ENCODE results near the gene HSPA12B.

HSPA12B gene

DNA sequence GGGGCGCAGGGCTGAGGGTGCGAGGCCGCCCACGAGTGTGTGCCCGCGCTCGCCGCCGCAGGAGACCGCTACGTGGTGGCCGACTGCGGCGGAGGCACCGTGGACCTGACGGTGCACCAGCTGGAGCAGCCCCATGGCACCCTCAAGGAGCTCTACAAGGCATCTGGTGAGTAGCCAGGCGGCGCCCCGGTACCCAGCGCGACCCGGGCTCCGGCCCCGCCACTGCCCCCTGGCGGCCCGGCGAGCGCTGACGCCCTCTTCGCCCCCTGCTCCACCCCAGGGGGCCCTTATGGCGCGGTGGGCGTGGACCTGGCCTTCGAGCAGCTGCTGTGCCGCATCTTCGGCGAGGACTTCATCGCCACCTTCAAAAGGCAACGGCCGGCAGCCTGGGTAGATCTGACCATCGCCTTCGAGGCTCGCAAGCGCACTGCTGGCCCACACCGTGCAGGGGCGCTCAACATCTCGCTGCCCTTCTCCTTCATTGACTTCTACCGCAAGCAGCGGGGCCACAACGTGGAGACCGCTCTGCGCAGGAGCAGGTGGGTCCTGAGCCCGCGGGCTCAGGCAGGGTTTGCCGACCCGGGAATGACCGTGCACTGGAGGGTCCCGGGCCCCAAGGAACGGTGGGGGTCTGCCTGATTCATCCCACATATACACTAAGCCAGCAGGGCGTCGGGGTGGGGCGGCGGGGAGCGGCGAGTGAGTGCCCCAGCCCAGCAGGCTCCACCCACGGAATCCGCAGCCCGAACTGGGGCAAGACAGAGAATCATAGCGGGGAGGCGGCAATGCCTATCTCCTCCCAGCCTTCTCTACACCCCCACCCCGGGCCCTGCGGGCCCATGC lies 17.4 kb downstream of the HSPA12B start:
- peak; percentile 61 to 90 for DNase-seq

DNA sequence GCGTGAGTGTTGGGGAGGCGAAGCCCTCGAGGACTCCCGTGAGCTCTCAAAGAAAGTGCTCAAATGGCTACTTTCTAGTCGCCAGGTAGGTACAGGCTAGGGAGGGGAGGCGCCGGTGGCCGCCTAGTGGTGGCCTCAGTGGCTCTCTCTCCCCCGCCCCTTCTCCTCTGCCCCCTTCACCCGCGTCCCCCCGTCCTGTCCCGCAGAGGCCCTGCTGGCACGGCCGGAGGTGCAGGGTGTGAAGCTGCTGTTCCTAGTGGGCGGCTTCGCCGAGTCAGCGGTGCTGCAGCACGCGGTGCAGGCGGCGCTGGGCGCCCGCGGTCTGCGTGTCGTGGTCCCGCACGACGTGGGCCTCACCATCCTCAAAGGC lies 18.8 kb downstream of the HSPA12B start:
- no peak for DNase-seq

DNA sequence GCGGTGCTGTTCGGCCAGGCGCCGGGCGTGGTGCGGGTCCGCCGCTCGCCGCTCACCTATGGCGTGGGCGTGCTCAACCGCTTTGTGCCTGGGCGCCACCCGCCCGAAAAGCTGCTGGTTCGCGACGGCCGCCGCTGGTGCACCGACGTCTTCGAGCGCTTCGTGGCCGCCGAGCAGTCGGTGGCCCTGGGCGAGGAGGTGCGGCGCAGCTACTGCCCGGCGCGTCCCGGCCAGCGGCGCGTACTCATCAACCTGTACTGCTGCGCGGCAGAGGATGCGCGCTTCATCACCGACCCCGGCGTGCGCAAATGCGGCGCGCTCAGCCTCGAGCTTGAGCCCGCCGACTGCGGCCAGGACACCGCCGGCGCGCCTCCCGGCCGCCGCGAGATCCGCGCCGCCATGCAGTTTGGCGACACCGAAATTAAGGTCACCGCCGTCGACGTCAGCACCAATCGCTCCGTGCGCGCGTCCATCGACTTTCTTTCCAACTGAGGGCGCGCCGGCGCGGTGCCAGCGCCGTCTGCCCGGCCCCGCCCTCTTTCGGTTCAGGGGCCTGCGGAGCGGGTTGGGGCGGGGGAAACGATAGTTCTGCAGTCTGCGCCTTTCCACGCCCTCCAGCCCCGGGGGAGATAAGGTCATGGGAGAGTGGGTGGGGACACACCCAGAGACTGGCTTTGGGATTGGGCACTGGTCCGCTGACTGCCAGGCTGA lies 19.3 kb downstream of the HSPA12B start:
- DNase-seq = no peak

DNA sequence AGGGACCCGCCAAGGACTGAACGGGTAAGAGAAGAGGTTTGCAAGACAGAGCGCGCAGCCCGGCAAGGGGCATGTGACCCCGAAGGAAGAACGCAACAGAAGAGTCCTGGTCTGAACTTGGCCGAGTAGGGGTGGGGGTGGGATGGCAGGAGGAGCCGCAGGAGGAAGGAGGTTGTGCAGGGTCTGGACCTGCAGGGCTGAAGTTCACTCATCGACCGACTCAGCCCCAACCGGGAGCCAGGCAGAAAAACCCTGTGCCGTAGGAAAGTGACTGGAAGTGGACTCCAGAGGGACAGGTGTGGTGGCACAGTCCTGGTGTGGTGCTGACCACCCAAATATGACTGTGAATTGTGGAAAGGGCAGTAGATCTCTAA lies 19.9 kb downstream of the HSPA12B start:
- no peak for DNase-seq

DNA sequence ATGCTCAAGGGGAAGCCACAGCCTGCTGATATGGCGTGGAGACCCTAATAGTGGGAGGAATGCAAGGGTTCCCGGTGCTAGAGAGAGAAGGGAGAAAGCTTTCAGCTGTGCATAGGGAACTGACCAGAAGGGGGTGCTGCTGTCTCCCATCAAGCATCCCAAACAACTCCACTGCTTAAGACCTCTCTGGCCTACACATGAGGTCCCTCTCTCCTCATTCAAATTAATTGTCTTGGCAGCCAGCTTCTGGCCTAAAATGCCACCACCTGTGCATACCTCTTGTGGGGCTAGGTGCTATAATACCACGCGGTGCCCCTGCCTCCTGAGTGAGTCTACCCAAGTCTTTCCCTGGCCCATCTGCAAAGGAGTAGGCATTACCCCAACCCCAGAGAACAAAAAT lies 20.6 kb downstream of the HSPA12B start:
- peak in 1 of 2 experiments; percentile 55 for DNase-seq

DNA sequence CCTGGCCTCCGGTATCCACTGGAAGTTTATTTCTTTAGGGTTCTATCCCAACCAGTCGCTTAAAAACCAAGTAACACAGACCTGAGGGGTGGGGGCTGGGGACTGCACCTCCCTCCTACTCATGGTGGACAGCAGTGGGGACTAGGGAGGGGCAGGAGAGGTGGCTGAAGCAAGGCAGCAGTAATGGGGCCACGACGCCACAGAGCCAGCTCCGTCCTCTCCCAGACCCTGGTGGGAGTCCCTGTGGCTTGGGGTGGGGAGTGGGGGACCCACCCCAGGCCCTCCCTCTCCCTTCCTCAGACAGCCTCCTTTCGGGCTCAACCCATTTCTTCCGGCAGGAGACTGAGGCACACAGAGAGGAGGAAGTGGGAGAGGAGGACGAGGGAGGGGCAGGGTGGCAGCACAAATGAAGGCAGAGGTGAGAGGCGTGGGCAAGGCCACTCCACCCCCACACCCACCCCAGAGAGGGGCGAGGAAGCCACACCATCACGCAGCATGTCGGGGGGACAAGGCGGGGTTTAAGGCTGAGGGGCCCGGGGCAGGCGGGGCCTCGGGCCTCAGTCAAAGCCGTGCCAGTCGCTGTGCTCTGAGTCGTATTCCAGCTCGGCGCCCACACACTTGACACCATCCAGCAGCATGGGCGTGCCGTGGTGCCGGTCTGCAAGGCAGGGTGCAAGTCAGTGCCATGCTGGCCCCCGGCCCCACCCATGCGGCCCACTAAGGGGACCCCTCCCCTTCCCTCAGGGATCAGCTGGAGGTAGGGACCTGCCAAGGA lies 21.2 kb downstream of the HSPA12B start:
- DNase-seq = no peak

DNA sequence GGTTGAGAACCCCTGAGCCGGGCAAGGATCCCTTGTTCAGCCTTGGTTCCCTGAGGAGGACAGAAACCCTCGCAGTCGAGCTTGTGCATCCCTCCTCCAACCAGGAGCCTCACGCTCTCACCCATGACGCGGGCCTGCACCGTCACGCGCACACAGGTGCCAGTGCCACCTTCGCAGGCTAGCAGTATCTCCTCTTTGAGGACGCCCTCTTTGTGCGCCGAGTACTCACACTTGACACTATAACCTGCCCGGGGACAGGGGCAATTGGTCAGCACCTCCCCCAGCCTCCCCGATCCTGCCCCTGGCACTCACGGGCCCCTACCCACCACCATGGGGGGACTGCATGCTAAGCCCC lies 21.8 kb downstream of the HSPA12B start:
- no peak for DNase-seq

DNA sequence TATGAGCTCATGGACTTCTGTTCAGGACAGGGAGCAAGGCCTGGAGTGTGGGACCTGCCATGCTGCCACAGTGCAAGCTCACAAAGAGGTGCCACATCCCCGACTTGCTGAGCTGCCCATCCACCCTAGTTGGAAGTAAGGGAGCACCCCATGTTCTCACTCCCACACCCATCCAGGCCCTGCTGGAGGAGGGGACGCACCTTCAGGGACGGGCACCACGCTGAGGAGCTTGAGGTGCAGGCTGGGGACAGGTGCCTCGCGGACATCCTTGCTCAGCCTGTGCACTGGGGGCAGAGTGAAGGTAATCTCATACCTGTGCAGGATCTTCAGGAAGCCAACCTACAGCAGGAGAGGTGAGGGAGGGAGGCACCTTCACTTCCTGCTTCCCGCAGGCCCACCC lies 22.8 kb downstream of the HSPA12B start:
- no peak for DNase-seq

DNA sequence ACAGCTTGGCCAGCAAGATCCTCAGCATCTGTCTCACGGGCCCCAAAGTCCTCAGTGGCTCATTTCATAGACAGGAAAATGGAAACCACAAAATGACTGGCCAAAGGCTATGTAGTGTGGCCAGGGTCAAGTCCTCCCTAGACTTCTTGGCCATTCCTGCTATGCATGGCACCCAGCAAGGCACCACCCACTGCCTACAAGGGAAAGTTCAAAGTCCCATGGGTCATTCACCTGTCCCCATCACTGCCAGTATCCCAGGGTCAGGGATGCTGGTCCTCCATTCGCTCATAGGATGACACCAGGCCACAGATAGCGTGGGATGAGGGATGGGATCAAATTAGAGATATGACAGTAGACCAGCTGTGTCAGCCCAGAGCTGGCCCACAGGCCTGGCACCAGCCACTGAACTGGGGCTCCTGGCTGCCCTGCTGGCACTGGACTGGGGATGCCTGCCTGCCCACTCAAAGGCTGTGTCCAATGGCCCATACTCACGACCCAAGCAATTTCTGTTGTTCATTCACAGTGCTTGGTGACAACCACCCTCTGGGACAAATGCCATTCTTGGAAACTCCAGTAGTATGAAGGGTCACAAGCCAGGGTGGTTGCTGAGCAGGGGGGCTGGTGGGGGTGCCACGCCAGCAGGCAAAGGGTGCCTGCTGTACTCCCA lies 23.5 kb downstream of the HSPA12B start:
- DNase-seq = no peak

DNA sequence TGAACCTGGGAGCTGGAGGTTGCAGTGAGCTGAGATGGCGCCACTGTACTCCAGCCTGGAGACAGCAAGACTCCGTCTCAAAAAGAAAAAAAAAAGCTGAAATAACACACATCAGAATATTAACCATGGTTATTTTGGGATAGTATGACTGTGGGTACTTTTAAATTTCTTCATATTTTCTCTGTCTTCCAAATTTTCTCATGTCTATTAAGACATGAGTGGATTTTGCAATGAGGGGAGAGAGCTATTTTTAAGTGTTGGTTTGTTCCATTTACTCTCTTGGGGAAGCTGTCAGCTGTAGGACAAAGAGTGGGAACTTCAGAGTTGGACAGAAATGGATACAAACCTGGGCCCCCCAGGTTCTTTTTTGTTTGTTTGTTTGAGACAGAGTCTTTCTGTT lies 24.8 kb downstream of the HSPA12B start:
- DNase-seq = no peak

DNA sequence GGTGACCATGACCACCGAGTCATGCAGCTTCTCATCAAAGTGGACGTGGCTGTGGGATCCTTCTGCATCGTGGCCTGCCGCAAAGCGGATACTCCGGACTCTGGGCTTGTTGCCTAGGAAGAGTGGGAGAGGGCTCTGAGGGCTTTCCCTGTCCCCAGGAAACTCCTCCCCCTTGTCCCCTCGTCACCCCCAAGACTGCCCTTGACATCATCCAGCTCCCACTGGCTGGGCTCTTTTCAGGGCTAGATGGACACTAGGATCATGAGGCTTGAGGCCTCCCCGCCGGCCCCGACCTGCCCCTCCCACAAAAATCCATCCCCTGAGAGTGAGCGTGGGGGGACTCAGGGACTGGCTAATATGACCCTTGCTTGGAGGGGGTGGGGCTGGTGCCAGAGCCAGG lies 26.1 kb downstream of the HSPA12B start:
- no peak for DNase-seq

DNA sequence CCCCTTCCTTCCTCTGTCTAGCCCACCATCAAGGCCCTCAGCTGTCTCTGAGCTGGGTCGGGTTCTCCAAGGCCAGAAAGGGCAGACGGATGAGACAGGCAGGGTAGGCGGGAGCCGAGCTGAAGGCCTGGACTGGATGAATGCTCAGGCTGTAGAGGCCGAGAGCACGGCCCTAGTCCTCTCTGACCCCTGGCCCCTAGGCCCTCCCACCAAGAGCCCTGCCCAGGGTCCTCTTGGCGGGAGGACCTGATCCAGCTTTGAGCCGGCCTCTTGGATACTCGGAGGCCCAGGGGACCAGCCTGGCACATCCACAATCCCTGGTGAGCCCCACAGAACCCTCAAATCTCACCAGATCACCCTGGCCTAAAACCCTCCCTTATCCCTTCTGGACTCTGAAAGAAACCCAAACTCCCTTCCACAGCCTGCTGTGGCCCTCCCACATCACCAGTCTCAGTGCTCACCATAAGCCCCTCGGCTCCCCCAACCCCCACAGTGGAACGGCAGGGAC lies 26.9 kb downstream of the HSPA12B start:
- no peak for DNase-seq

DNA sequence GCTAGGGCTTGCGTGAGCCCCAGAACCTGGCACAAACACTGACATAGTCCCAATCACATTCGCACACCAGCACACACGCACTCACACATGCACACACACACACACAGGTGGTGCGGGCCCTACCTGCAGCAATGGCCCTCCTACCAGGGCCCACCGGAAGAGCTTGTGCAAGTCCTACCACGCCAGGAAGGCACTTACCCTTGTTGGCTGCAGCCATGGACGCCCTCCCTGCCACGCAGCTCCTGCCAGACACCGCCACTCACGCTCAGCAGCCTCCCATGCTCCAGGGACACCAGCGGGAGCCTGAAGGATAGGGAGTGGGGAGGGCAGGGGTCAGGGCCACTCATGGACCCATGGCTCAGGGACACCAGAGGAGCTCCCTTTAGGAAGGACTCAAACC lies 27.4 kb downstream of the HSPA12B start:
- no peak for DNase-seq

DNA sequence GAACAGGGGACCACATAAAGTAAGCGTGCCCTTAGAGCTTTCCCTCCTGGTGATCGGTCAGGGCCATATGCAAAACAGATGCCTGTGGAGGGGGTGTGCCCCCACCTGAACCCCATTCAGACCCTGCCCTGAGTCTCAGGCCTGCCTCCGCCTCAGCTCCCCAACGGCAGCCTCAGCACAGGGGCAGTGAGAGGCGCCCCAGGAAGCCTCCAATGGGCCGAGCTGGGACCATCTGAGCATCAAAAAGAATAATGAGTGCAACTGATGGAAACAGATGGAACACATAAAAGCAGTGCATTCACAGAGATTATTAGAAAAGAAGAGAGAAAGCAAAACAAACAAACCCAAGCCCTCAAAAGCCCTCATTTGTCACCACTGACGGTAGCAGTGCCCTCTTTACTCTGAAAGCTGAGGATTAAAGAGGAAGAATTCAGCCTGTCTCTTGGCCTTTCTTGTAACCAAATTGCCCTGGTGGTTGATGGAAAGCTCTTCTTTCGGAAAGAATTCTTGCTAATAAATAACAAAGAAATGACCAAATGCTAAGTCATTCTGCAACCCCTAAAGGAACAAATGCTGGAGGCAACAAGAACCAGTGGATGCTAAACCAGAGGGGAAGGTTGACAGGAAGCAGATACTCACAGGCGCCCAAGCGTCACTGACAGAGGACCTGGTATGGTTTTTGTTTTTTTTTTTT lies 28.3 kb downstream of the HSPA12B start:
- DNase-seq = no peak

DNA sequence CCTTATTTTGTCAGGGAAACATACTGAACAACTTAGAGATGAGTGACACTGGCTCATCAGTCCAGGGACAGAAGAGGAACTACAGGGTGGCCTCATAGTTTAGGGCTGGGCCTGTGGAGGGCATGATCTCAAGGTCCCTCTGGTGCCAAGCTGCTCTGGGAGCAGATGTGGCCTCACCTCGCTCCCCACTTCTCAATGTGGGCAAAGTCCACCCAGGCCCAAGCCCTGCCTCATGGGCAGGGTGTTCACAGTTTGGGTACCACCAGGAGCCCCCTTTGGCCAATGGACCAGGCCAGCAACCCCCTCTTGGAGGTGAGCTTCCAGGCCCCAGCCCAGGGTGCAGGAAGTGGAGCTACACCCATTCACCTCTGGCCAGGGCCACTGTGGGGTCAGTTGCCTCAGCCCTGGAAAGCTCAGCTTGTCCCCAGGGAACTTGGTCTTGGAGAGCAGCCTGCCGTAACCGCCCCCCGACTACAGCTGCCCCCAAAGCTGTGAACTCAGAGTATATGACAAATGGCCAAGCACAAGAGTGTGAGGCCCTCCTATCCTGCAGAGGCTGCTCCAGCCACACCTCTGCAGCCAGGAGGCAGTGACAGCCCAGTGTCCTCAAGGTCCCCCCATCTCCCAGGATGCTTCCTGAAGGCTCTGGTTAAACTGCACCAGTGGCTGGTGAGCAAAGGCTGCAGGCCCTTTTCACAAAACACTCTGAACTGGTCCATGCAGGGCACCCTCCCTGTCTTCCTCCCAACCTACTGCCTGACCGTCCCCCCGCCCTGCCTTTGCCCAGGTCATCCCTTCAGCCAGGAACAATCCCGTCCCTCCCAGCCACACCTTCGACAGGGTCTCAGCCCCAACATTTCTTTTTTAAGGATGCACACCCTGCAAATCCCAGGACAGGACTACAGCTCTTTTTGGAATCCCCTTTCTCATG lies 31.5 kb downstream of the HSPA12B start:
- DNase-seq = no peak

DNA sequence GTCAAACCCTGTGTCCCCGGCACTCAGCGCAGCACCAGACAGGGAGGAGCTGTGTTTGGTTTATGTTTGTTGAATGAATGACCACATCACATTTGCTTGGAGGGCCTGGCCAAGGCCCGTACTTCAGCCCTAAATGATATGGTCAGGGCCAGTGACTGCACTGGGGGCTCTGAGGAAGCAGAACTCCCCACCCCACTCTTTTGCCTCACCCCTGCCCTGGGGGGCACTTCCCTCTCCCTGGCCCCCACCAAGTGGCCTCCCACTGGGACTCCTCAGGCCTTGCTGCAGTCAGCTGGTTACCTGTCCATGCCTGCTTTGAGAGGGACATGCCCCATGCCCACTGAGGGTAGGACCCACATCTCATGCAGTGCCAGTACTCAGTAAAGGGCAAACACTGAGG lies 32.2 kb downstream of the HSPA12B start:
- DNase-seq = no peak

DNA sequence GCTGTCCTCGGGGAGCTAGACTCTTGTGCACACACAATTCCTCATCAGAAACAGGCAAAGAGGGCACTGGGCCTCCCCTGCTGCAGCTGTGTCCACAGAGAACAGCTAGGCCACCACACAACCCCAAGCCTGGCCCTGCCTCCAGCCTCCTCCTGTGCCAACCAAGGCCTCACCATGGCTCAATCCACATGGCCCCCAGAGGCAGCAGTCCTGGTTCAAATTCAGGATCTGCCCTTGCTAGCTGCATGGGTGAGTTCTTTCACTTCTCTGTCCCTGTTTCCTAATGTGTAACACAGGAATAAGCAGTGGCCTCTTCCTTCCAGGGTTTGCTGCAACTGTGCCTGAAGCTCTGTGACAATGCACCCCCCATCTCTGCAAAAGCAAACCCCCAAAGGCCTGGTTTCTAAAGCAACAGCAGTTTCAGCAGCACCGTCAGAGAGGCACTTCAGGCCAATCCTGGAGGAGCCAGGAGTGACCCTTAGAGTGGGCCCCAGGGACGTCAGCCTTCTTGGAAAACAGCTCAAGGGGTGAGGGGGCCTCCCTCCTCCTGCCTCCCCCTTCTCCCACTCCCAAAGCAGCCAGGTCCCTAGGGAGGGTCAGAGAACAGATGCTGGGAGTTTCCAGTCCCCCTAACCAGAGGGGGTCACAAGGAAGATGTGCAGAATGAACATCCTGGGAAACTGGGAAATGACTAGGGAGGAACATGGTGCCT lies 32.8 kb downstream of the HSPA12B start:
- DNase-seq = peak in 1 of 2 experiments; percentile 75

DNA sequence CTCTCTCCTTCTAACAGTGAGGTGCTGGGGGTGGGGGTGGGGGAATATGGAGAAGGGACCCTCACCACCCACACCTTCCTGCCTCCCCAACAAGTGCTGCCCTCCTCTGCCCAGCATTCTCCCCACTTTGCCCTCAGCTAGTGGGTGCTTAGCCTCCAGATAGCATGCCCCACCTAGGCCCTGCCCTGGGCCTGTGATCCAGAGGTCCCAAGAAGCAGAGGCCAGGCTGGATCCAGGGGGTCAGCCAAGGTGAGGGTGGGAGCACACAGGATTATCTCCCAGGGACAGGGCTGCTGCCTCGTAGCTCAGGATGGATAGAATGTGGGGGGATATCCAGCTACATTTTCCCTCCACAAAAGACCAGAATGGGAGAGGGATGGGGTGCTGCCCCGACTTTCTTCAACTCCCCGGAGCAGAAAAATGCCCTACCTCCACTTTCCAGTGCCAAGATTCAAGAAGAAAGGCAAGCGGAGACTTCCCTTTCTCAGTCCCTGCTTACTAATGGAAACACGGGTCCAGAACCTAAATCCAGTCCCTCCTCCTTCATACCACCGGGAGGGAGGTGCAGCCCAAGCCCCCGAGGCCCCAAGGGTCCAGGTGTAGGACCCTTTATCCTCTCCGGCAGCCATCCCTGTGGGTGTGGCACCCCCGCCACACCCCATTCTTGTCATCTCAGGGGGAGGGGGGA lies 34.1 kb downstream of the HSPA12B start:
- peak in 1 of 2 experiments; percentile 40 for DNase-seq

DNA sequence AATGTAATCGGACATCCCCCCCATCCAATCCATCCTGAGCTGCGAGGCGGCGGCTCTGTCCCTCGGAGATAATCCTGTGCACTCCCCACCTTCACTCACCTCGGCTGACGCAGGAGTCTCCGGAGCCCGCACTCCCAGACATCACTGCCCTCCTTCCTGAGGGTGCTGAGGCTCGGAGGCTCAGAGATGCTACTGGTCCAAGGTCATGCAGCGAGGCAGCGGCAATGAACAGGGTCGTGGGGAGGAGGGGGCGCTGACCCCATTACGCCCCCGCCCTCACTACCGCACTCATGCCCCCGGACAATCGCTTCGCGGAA lies 34.6 kb downstream of the HSPA12B start:
- DNase-seq = no peak

All from NCI-H524 (cell line).